CD4-positive, alpha-beta T cell treated with Interferon gamma for 1 hour (primary cell): ENCODE measurements around the gene SYCP2L.
"Not testable (repeated sequence)": the region's sequence is repeated elsewhere in the genome, so short reads cannot be mapped to it uniquely, and the experiment has no call there.

Experiments used
- DNase-seq: peaks from one replicate; pipeline ENCODE4 v3.0.0-alpha.2; 2020

The SYCP2L gene

GRCh38 chr6:10957414-10957886 lies 70.6 kb downstream of the SYCP2L start:
- no peak for DNase-seq

DNA sequence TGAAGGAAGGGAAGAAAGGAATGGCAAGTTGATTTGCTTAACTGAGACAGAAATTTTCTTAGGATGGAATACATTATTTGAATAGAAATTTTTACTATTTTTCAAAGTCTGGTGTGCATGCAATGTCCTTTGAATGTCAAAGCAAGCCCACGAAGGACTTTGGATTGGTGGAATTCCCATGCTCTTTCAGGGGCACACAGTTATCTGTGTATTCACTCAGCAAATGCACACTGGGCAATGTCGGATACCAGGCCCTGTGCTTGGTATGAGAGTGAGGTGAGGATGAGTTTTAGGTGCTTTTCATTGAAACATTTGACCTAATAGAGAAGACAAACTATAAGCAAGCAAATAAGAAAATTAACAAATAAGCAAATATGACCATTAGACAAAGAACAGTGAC lies 73.3 kb downstream of the SYCP2L start:
- no peak for DNase-seq

DNA sequence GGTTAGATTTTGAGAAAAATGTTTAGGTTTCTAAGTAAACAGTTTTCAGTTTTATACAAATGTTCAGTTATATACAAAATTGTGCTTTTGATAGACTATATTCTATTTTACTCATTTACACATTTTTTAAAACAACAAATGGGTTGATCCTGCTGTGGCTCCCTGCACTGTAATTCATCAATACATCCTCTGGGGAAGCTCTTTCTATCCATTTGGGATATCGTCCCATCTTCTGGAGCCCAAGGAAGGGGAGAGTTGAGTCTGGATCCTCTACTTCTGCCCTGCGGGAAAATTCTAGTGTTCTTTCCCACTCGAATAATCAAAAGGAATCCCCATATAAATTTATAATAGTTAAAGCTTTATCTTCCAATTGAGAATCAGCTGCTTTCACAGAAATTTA lies 75.0 kb downstream of the SYCP2L start:
- no peak for DNase-seq

- no peak for DNase-seq
Measured at GRCh38 chr6:10962673-10963072, 75.8 kb downstream of the SYCP2L start.

DNA sequence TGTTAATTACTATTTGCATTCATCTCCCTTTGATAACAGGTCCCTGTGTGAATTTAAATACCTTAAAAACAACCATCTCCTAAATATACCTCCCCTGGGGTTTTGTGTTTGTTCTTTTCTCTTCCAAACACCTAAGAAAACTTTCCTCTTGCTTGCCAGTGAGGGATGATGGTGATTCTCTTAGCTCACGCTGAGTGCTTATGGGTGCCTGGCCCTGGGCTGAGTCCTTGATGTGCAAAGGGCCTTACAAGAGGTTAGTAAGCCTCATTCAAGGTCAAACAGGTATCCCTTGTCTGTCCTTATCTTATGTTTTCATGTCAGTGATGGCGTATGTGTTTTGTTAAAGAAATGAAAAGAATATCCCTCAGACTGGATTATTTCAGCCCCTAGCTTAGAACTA lies 76.3 kb downstream of the SYCP2L start:
- DNase-seq: no peak

GRCh38 chr6:10964684-10965083 lies 77.8 kb downstream of the SYCP2L start:
- DNase-seq: no peak

DNA sequence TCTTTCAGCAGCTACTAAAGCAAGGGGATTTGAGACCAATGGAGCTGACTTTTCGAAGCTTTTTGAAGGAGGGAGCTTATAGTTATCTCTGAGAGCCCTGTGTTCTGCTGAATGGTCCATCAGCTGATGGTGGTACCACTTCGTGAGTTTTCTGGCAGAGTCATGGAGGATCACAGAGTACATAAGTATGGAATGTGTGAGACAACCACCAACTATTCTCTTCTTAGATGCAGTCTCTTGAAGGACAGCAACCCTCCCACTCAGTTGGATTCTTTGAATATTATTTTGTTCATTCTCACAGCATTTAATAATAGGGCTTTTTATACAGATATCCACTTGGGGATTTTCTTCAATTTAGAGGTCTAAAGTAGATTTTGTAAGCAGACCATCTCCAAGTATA lies 81.9 kb downstream of the SYCP2L start:
- DNase-seq: no peak

GRCh38 chr6:10970731-10971130 lies 83.9 kb downstream of the SYCP2L start:
- DNase-seq: no peak

GRCh38 chr6:10972196-10972595 lies 85.3 kb downstream of the SYCP2L start:
- DNase-seq: no peak

DNA sequence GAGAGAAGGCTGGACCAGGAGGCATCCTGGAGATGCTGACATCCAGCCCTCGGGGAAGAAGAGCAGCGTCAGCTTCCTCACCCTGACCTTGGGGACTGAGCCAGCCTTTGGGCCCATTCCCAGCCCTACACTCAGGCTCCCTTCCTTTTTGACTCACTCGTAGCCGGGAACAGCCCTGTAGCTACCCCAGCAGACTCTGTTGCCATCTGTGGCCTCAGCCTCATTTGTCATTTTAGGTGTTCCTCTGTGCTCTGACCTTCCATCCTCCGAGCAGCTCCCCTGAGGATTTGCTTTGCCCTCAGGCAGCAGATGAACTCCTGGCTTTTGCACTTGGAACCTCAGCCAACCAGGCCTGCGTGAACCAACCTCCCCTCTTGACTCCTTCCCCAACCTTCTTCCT lies 89.7 kb downstream of the SYCP2L start:
- no peak for DNase-seq

- no peak for DNase-seq
Measured at GRCh38 chr6:10977231-10977968, 90.5 kb downstream of the SYCP2L start.

GRCh38 chr6:10979603-10980002 lies 92.8 kb downstream of the SYCP2L start:
- no peak for DNase-seq

DNA sequence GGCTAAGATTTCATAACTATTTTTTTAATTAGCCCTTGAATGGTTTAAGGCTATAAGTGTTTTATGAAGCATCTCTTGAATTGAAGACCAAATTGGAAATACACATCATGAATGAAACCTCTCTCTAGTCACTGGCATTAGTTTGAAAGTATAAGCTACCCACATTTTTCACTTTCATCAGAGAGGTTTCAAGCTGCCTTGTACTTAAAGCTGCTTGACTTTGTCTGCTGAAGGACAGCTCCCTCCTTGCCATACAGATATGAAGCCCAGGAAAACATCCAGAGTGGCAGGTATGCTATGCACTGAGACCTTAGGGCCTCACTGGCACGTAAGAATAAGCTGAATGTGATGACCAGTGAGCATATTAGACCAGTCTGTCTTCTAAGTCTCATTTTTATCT lies 94.6 kb downstream of the SYCP2L start:
- DNase-seq: no peak

DNA sequence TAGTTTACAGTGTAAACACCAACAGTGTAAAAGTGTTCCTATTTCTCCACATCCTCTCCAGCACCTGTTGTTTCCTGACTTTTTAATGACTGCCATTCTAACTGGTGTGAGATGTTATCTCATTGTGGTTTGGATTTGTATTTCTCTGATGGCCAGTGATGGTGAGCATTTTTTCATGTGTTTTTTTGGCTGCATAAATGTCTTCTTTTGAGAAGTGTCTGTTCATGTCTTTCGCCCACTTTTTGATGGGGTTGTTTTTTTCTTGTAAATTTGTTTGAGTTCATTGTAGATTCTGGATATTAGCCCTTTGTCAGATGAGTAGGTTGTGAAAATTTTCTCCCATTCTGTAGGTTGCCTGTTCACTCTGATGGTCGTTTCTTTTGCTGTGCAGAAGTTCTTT lies 98.1 kb downstream of the SYCP2L start:
- DNase-seq: not testable (repeated sequence)

- DNase-seq: no peak
Measured at GRCh38 chr6:10989587-10989986, 102.7 kb downstream of the SYCP2L start.

DNA sequence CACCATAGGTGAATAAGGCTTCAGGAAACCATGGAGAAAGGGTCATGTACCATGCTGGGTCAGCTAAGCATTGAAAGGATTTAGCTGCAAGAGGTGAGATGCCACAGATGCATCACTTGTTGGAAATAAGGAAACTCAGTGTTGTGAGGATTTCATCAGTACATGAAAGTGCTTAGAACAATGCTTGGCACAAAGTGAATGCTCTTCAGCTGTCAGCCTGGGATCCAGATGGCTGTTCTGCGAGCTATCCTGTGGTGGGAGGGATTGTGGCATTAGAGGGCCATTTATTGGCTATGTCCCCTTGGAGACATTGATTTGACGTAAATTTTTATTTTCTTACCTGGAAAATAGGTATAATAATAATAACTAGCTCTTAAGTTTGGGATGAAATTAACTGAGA lies 104.3 kb downstream of the SYCP2L start:
- no peak for DNase-seq

DNA sequence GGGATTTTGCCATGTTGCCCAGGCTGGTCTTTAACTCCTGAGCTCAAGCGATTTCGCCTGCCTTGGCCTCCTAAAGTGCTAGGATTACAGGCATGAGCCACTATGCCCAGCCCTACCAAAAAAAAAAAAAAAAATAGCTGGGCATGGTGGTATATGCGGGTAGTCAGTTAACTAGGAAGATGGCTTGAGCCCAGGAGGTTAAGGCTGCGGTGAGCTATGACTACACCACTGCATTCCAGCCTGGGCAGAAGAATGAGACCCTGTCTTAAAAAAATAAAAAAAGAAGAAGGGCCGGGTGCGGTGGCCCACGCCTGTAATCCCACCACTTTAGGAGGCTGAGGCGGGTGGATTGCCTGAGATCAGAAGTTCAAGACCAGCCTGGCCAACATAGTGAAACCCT lies 107.0 kb downstream of the SYCP2L start:
- no peak for DNase-seq

- no peak for DNase-seq
Measured at GRCh38 chr6:10995114-10995707, 108.4 kb downstream of the SYCP2L start.

GRCh38 chr6:10999994-11000393 lies 113.1 kb downstream of the SYCP2L start:
- DNase-seq: no peak

- no peak for DNase-seq
Measured at GRCh38 chr6:11002176-11002575, 115.3 kb downstream of the SYCP2L start.

DNA sequence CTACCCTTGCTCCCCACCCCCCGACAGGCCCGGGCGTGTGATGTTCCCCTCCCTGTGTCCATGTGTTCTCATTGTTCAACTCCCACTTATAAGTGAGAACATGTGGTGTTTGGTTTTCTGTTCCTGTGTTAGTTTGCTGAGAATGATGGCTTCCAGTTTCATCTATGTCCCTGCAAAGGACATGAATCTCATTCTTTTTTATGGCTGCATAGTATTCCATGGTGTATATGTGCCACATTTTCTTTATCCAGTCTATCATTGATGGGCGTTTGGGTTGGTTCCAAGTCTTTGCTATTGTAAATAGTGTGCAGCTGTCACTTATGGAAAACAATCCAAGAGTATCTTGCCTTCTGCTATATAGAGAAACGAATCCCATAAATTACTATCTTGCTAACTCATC lies 116.4 kb downstream of the SYCP2L start:
- not testable (repeated sequence) for DNase-seq

DNA sequence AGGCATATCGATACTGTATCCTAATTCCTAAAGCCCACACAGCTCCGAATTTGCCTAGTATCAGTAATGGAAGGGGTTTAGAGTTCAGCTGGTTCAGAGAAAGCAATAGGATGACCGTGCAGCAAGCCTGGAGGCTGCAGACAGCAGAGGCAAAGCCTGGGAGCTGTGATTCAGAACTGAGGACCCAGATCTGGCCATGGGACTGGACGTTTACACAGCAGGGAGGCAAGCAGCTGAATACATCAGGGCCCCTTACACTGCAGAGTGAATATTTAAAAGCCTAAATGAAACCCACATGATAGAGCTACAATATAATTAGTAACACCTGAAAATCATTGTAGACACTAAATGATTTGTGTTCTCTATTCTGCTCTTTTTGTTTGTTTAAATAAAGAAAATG lies 119.2 kb downstream of the SYCP2L start:
- DNase-seq: no peak

- DNase-seq: no peak
Measured at GRCh38 chr6:11007715-11008608, 121.1 kb downstream of the SYCP2L start.

DNA sequence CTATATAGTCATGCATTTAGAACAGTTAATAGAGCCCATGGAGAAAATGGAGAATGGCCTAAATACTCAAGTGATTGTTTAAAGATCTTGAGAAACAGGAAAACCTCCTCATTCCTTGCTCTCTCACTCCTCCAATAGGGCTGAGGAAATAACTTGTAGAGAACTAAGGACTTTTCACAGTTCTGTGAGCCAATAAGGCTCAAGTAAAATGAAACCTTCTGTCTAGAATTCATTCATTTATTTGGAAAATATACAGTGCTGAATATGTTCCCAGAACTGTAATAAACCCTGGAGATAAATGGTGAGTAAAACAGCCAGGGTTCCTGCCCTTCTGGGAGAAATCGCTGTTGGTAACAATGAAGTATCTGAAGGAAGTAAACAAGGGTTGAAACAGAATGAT lies 122.0 kb downstream of the SYCP2L start:
- DNase-seq: no peak
